Astrocyte (in vitro differentiated cells and primary cell): ENCODE results near the gene RNF223. TPM values are rescaled to one million over a fixed set of nuclear protein-coding genes. Genes with fewer than 3 reads are reported as not detected.

ENCODE experiments used
- DNase-seq: peaks from one replicate; pipeline ENCODE4 v3.0.0-alpha.2; 2010; ENCODE audit warnings: low read depth
- FAIRE-seq: peaks from 2 replicates; lab custom pipeline; 2011; peaks lifted over from hg19 to GRCh38; lab: Jason Lieb, UNC
- H2AFZ ChIP-seq: 2 replicates; pipeline ENCODE4 v1.6.0; 2012; ENCODE audit warnings: low read depth, low read length, inconsistent platforms
- H3K27ac ChIP-seq: 2 replicates; pipeline ENCODE4 v1.5.1; 2011; ENCODE audit warnings: low read depth, low read length, inconsistent platforms
- H3K27me3 ChIP-seq: 2 replicates; pipeline ENCODE4 v1.6.0; 2011; ENCODE audit warnings: low read length, inconsistent platforms; ENCODE audit not compliant: insufficient read depth
- H3K36me3 ChIP-seq: 2 replicates; pipeline ENCODE4 v1.5.1; 2011; ENCODE audit warnings: low read length, inconsistent platforms; ENCODE audit not compliant: insufficient read depth
- H3K4me1 ChIP-seq: 2 replicates; pipeline ENCODE4 v1.5.1; 2011; ENCODE audit warnings: low read length, inconsistent platforms; ENCODE audit not compliant: insufficient read depth
- H3K4me2 ChIP-seq: 2 replicates; pipeline ENCODE4 v1.6.0; 2012; ENCODE audit warnings: low read length, inconsistent platforms
- H3K4me3 ChIP-seq: 2 replicates; pipeline ENCODE4 v1.5.1; 2011; ENCODE audit warnings: low read depth, mild to moderate bottlenecking, low read length, inconsistent platforms; ENCODE audit not compliant: insufficient read depth
- H3K79me2 ChIP-seq: 2 replicates; pipeline ENCODE4 v1.6.0; 2012; ENCODE audit warnings: mild to moderate bottlenecking, low read length, inconsistent platforms; ENCODE audit not compliant: insufficient read depth
- H3K9ac ChIP-seq: 2 replicates; pipeline ENCODE4 v1.6.0; 2012; ENCODE audit warnings: mild to moderate bottlenecking, low read length, inconsistent platforms
- H3K9me3 ChIP-seq: 2 replicates; pipeline ENCODE4 v1.5.1; 2012; ENCODE audit warnings: low read depth, mild to moderate bottlenecking, low read length, inconsistent platforms; ENCODE audit not compliant: insufficient read depth
- H4K20me1 ChIP-seq: 2 replicates; pipeline ENCODE4 v1.6.0; 2012; ENCODE audit warnings: low read length, inconsistent platforms; ENCODE audit not compliant: insufficient read depth
- H3K27ac Mint-ChIP-seq: one replicate; pipeline ENCODE4 v1.8.0; 2021; ENCODE audit warnings: mild to moderate bottlenecking, mixed read lengths; ENCODE audit not compliant: unreplicated experiment
- H3K27me3 Mint-ChIP-seq: one replicate; pipeline ENCODE4 v1.8.0; 2021; ENCODE audit warnings: low read depth, mixed read lengths; ENCODE audit not compliant: unreplicated experiment
- H3K36me3 Mint-ChIP-seq: one replicate; pipeline ENCODE4 v1.8.0; 2021; ENCODE audit warnings: low read depth, mixed read lengths; ENCODE audit not compliant: unreplicated experiment
- H3K4me1 Mint-ChIP-seq: one replicate; pipeline ENCODE4 v1.8.0; 2021; ENCODE audit warnings: low read depth, mixed read lengths; ENCODE audit not compliant: unreplicated experiment
- H3K4me3 Mint-ChIP-seq: one replicate; pipeline ENCODE4 v1.8.0; 2021; ENCODE audit warnings: mild to moderate bottlenecking, moderate library complexity, mixed read lengths; ENCODE audit not compliant: unreplicated experiment
- H3K9me3 Mint-ChIP-seq: one replicate; pipeline ENCODE4 v1.8.0; 2021; ENCODE audit warnings: mild to moderate bottlenecking, mixed read lengths; ENCODE audit not compliant: unreplicated experiment
- EZH2 ChIP-seq: IDR thresholded peaks from 2 replicates; pipeline ENCODE4 v1.6.1; 2012; ENCODE audit warnings: mild to moderate bottlenecking, low read length, inconsistent platforms; ENCODE audit not compliant: insufficient read depth
- total RNA-seq: library from RNA; stranded (reverse); gene quantifications from 2 replicates; pipeline ENCODE4 v1.2.1, GENCODE V29; 2021
- TF ChIP-seq, protein P1 (sequence below): IDR thresholded peaks from 2 replicates; pipeline ENCODE4 v1.5.1; 2011; ENCODE audit warnings: low read depth, mild to moderate bottlenecking, inconsistent platforms, low read length, moderate library complexity; ENCODE audit not compliant: insufficient read depth

RNF223 gene
- total RNA-seq, 1 donor from 2014 or later = 0.18 TPM

- Histone ChIP-seq H3K9me3 (no peaks in the 10 kb centered on the region), H3K36me3 (no peaks in the 10 kb centered on the region), H3K4me2 (no peak overlapping the region), H3K27ac (no peak overlapping the region), H3K4me3 (no peak overlapping the region), H3K9ac (no peak overlapping the region), H3K27me3 (no peaks in the 10 kb centered on the region), H3K4me1 (no peaks in the 10 kb centered on the region), H3K79me2 (no peaks in the 10 kb centered on the region), H2AFZ (no peak overlapping the region), H4K20me1 (no peaks in the 10 kb centered on the region)
- no peak for TF ChIP-seq EZH2
- TF ChIP-seq, protein P1, sequence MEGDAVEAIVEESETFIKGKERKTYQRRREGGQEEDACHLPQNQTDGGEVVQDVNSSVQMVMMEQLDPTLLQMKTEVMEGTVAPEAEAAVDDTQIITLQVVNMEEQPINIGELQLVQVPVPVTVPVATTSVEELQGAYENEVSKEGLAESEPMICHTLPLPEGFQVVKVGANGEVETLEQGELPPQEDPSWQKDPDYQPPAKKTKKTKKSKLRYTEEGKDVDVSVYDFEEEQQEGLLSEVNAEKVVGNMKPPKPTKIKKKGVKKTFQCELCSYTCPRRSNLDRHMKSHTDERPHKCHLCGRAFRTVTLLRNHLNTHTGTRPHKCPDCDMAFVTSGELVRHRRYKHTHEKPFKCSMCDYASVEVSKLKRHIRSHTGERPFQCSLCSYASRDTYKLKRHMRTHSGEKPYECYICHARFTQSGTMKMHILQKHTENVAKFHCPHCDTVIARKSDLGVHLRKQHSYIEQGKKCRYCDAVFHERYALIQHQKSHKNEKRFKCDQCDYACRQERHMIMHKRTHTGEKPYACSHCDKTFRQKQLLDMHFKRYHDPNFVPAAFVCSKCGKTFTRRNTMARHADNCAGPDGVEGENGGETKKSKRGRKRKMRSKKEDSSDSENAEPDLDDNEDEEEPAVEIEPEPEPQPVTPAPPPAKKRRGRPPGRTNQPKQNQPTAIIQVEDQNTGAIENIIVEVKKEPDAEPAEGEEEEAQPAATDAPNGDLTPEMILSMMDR = no peak
- no peak for DNase-seq
- H3K4me3 Mint-ChIP-seq = no peak overlapping the region
- FAIRE-seq = no peak
- peaks cover 8% of the 10 kb centered on the region for H3K36me3 Mint-ChIP-seq
- no peaks in the 10 kb centered on the region for H3K9me3 Mint-ChIP-seq
- H3K27ac Mint-ChIP-seq = no peak overlapping the region
- H3K27me3 Mint-ChIP-seq = peaks cover 2% of the 10 kb centered on the region
- H3K4me1 Mint-ChIP-seq = no peaks in the 10 kb centered on the region
Observed at GRCh38 chr1:1087351-1088028, 13.4 kb upstream of the RNF223 start.

GRCh38 chr1:1086911-1087341 is 12.8 kb upstream of the RNF223 start:
- H3K4me1 Mint-ChIP-seq = no peaks in the 10 kb centered on the region
- H3K9me3 Mint-ChIP-seq = no peaks in the 10 kb centered on the region
- Histone ChIP-seq H3K36me3 (no peaks in the 10 kb centered on the region), H4K20me1 (no peaks in the 10 kb centered on the region), H3K4me2 (no peak overlapping the region), H3K27ac (no peak overlapping the region), H3K4me3 (no peak overlapping the region), H3K79me2 (no peaks in the 10 kb centered on the region), H3K27me3 (no peaks in the 10 kb centered on the region), H2AFZ (no peak overlapping the region), H3K9me3 (no peaks in the 10 kb centered on the region), H3K4me1 (no peaks in the 10 kb centered on the region), H3K9ac (no peak overlapping the region)
- H3K27me3 Mint-ChIP-seq = peaks cover 2% of the 10 kb centered on the region
- no peak for DNase-seq
- no peak for FAIRE-seq
- H3K27ac Mint-ChIP-seq = no peak overlapping the region
- H3K36me3 Mint-ChIP-seq = peaks cover 8% of the 10 kb centered on the region
- TF ChIP-seq EZH2 = no peak
- TF ChIP-seq, protein P1 = no peak
- no peak overlapping the region for H3K4me3 Mint-ChIP-seq
